ENCODE measurements around the gene SEC63. TPM values are rescaled to one million over a fixed set of nuclear protein-coding genes. Genes with fewer than 3 reads are reported as not detected.
A peak's percentile ranks its signal among the peaks of the same experiment; 100 is the strongest.
"Not testable (repeated sequence)": the region's sequence is repeated elsewhere in the genome, so short reads cannot be mapped to it uniquely, and the experiment has no call there.

Gene SEC63
- total and polyA plus RNA-seq, 4 donors = 22.9 to 102 (median 65.9) TPM

DNA sequence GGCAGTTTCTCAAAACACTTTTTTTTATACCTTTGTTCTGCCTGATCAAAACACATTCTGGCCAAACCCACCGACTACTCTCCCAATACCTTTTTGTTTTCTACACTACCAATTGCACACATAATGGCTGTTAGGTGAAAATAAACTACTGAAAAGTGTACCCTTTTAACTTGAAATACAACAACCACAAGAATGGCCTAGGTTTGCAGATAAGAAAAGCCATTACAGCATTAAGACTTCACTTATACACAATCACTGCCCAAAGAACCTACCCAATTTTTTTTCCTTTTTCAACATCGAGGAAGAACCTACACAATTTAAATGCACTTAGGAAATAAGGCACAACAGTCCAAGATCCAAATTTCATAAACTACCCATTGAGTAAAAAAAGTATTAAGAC is 1.8 kb downstream of the SEC63 start:
- H3K9ac ChIP-seq (ENCODE audit: insufficient read depth in 1 of 2, low read length in 2 of 2) = peak overlapping the region in 1 of 2 donors; percentile 93
- H3K4me3 ChIP-seq = no peak overlapping the region
- H3K36me3 ChIP-seq (ENCODE audit: control insufficient read depth in 4 of 4, insufficient read depth in 4 of 4, low read length in 4 of 4) = peaks cover 0 to 3% (median 0%) of the 10 kb centered on the region in 4 donors
- DNase-seq (no peak), ATAC-seq (ENCODE audit: insufficient read depth, low FRiP score) (no peak)
- H3K27me3 ChIP-seq (ENCODE audit: control insufficient read depth in 3 of 3, insufficient read depth in 3 of 3, low read length in 2 of 3) = no peaks in the 10 kb centered on the region
- no peak overlapping the region for H3K27ac ChIP-seq (ENCODE audit: low read depth in 1 of 2, low read length in 1 of 2)
- 27 to 34% methylated on average over 2 of the region's 2 CpGs for WGBS, 2 donors
- TF ChIP-seq, protein P1, sequence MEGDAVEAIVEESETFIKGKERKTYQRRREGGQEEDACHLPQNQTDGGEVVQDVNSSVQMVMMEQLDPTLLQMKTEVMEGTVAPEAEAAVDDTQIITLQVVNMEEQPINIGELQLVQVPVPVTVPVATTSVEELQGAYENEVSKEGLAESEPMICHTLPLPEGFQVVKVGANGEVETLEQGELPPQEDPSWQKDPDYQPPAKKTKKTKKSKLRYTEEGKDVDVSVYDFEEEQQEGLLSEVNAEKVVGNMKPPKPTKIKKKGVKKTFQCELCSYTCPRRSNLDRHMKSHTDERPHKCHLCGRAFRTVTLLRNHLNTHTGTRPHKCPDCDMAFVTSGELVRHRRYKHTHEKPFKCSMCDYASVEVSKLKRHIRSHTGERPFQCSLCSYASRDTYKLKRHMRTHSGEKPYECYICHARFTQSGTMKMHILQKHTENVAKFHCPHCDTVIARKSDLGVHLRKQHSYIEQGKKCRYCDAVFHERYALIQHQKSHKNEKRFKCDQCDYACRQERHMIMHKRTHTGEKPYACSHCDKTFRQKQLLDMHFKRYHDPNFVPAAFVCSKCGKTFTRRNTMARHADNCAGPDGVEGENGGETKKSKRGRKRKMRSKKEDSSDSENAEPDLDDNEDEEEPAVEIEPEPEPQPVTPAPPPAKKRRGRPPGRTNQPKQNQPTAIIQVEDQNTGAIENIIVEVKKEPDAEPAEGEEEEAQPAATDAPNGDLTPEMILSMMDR (IDR thresholded peaks at IDR 0.05; ENCODE audit: control extremely low read depth, extremely low read depth) = no peak
- no peaks in the 10 kb centered on the region for H3K9me3 ChIP-seq (ENCODE audit: control insufficient read depth in 4 of 4, insufficient read depth in 3 of 4, low read length in 3 of 4)
- peaks cover 0 to 16% (median 8%) of the 10 kb centered on the region in 5 donors for H3K4me1 ChIP-seq (ENCODE audit: control insufficient read depth in 5 of 5, insufficient read depth in 5 of 5, low read length in 5 of 5)

DNA sequence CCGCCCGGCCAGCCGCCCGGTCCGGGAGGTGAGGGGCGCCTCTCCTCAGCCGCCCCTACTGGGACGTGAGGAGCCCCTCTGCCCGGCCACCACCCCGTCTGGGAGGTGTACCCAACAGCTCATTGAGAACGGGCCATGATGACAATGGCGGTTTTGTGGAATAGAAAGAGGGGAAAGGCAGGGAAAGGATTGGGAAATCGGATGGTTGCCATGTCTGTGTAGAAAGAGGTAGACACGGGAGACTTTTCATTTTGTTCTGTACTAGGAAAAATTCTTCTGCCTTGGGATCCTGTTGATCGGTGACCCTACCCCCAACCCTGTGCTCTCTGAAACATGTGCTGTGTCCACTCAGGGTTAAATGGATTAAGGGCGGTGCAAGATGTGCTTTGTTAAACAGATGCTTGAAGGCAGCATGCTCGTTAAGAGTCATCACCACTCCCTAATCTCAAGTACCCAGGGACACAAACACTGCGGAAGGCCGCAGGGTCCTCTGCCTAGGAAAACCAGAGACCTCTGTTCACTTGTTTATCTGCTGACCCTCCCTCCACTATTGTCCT is 4.1 kb downstream of the SEC63 start:
- 80 to 94% methylated on average over 16 to 17 of the region's 19 CpGs for WGBS, 2 donors
- not testable (repeated sequence) for ATAC-seq (ENCODE audit: insufficient read depth, low FRiP score); H3K9ac ChIP-seq (ENCODE audit: insufficient read depth in 1 of 2, low read length in 2 of 2); H3K4me3 ChIP-seq; H3K27me3 ChIP-seq (ENCODE audit: control insufficient read depth in 3 of 3, insufficient read depth in 3 of 3, low read length in 2 of 3); H3K36me3 ChIP-seq (ENCODE audit: control insufficient read depth in 4 of 4, insufficient read depth in 4 of 4, low read length in 4 of 4); H3K9me3 ChIP-seq (ENCODE audit: control insufficient read depth in 4 of 4, insufficient read depth in 3 of 4, low read length in 3 of 4); DNase-seq; H3K27ac ChIP-seq (ENCODE audit: low read depth in 1 of 2, low read length in 1 of 2)
- peaks cover 0 to 16% (median 8%) of the 10 kb centered on the region in 5 donors for H3K4me1 ChIP-seq (ENCODE audit: control insufficient read depth in 5 of 5, insufficient read depth in 5 of 5, low read length in 5 of 5)

DNA sequence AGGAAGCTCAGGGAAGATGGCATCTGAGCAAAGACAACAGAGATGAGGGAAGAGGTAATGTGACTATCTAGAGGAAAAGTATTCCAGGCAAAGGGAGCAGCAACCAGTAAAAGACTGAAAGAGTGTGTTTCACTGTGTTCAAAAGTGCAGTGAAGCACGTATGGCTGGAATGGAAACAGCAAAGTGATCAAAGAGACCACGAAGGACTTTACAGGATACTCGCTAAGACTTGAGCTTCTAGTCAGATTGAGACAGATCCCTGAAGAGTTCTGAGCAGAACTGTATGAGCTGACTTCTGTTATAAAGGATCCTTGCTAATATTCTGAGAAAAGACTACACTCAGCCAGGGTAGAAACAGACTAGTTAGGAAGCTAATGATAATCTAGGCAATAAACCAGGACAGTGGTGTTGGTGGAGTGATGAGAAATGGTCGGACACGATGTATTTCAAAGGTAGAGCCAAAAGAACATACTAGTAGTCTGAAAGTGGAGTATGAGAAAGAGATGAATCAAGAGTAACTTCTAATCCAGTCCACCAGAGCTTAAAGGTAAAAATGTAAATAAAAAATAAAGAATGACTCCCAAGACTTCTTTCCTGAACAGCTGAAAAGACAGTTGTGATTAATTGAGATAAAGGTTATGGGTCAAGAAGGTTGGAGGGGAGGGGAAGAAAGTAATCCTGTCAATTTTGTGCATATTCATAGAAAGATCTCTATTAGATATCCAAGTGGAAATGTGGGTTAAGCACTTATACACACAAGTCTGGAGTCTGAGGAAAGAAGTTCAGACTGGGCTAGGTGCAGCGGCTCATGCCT is 14.2 kb downstream of the SEC63 start:
- peaks cover 0 to 18% (median 5%) of the 10 kb centered on the region in 5 donors for H3K4me1 ChIP-seq (ENCODE audit: control insufficient read depth in 5 of 5, insufficient read depth in 5 of 5, low read length in 5 of 5)
- no peak for ATAC-seq (ENCODE audit: insufficient read depth, low FRiP score)
- no peaks in the 10 kb centered on the region for H3K27me3 ChIP-seq (ENCODE audit: control insufficient read depth in 3 of 3, insufficient read depth in 3 of 3, low read length in 2 of 3)
- TF ChIP-seq, protein P1 (IDR thresholded peaks at IDR 0.05; ENCODE audit: control extremely low read depth, extremely low read depth) = no peak
- H3K9ac ChIP-seq (ENCODE audit: insufficient read depth in 1 of 2, low read length in 2 of 2) = no peak overlapping the region
- no peak for DNase-seq
- no peak overlapping the region for H3K27ac ChIP-seq (ENCODE audit: low read depth in 1 of 2, low read length in 1 of 2)
- H3K36me3 ChIP-seq (ENCODE audit: control insufficient read depth in 4 of 4, insufficient read depth in 4 of 4, low read length in 4 of 4) = peaks cover 0 to 2% (median 0%) of the 10 kb centered on the region in 4 donors
- 75 to 82% methylated on average over 6 of the region's 6 CpGs for WGBS, 2 donors
- no peak overlapping the region for H3K4me3 ChIP-seq
- no peaks in the 10 kb centered on the region for H3K9me3 ChIP-seq (ENCODE audit: control insufficient read depth in 4 of 4, insufficient read depth in 3 of 4, low read length in 3 of 4)

DNA sequence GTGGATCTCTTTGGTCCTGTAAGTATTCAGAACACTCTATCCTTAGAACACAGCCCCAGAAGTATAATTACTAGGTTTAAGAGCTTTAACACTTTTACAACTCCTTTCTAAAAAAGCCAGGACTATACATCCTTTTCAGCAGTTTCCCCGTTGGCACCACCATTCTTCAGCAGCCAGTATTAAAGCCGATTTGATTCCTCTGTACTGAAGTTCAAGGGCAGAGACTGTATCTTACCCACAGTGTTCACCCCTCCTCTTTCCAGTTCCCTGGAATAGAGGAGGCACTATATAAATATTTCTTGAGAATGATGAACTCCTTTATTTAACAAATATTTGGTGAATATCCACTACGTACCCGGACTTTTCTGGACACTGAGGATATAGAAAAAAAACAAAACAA is 15.9 kb downstream of the SEC63 start:
- H3K9me3 ChIP-seq (ENCODE audit: control insufficient read depth in 4 of 4, insufficient read depth in 3 of 4, low read length in 3 of 4) = no peaks in the 10 kb centered on the region
- no peak overlapping the region for H3K27ac ChIP-seq (ENCODE audit: low read depth in 1 of 2, low read length in 1 of 2)
- no peak for ATAC-seq (ENCODE audit: insufficient read depth, low FRiP score)
- DNase-seq = no peak
- H3K4me1 ChIP-seq (ENCODE audit: control insufficient read depth in 5 of 5, insufficient read depth in 5 of 5, low read length in 5 of 5) = peaks cover 0 to 13% (median 4%) of the 10 kb centered on the region in 5 donors
- H3K4me3 ChIP-seq = no peak overlapping the region
- H3K9ac ChIP-seq (ENCODE audit: insufficient read depth in 1 of 2, low read length in 2 of 2) = no peak overlapping the region
- TF ChIP-seq, protein P1 (IDR thresholded peaks at IDR 0.05; ENCODE audit: control extremely low read depth, extremely low read depth) = no peak
- H3K36me3 ChIP-seq (ENCODE audit: control insufficient read depth in 4 of 4, insufficient read depth in 4 of 4, low read length in 4 of 4) = peaks cover 0 to 2% (median 0%) of the 10 kb centered on the region in 4 donors
- 50 to 75% methylated on average over 4 of the region's 4 CpGs for WGBS, 2 donors
- H3K27me3 ChIP-seq (ENCODE audit: control insufficient read depth in 3 of 3, insufficient read depth in 3 of 3, low read length in 2 of 3) = no peaks in the 10 kb centered on the region

Measured in lung (tissue), 12 donors.